ENCODE data around the gene CTBP2.

The CTBP2 gene

DNA sequence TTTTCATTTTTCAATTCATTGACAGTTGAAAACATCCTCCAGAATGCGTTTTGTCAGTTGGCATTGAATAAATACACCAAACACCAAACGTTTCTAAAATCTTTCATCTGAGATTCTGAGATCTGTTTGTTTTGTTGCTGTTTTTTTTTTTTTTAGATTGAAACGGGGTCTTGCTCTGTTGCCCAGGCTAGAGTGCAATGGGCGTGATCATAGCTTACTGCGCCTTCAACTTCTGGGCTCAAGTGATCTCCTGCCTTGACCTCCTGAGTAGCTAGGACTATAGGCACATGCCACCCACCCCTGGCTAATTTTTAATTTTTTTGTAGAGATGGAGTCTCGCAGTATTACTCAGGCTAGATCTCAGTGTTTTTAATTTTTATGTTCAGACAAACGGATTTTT lies 187.7 kb downstream of the CTBP2 start:
- DNase-seq (ENCODE audit: low spot score): no peak

DNA sequence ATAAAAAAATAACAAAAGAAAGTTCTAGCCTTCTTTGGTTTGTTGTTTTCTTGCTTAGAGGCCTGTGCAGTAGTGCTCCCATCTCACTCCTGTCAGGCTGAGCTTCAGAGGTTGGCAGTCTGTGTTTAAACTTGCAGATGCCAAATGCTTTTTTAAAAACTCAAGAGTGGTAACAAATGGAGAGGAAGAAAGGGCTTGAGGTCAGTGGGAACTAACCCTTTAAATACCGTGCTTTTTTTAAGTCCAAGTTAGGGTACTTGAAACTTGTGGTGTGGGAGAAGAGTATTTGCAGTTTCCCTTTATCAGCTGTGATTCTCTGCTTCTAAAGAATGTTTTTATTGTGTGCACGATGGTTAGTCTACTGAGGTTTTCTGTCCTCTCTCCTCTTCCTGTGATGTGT lies 189.1 kb downstream of the CTBP2 start:
- no peak for DNase-seq (ENCODE audit: low spot score)

- DNase-seq (ENCODE audit: low spot score): no peak
Observed at GRCh38 chr10:124967255-124967654, 193.1 kb downstream of the CTBP2 start.

DNA sequence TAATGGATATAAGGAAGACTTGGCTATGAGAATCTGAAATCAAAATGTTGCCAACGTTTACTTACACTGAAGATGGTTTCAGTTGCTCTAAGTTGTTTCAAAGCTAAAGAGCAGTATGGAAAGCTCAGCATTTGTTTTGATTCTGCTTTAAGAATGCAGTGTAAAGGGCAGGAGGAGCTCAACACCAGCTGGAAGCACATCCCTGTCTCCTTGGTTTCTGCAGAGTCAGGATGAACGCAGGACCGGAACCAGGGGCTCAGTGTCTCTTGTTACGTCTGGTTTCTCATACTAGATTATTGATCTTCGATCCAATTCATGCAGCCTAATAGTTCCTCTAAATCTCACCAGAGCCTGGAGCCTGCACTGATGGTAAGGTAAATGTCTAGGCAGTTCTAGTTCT lies 194.4 kb downstream of the CTBP2 start:
- no peak for DNase-seq (ENCODE audit: low spot score)

DNA sequence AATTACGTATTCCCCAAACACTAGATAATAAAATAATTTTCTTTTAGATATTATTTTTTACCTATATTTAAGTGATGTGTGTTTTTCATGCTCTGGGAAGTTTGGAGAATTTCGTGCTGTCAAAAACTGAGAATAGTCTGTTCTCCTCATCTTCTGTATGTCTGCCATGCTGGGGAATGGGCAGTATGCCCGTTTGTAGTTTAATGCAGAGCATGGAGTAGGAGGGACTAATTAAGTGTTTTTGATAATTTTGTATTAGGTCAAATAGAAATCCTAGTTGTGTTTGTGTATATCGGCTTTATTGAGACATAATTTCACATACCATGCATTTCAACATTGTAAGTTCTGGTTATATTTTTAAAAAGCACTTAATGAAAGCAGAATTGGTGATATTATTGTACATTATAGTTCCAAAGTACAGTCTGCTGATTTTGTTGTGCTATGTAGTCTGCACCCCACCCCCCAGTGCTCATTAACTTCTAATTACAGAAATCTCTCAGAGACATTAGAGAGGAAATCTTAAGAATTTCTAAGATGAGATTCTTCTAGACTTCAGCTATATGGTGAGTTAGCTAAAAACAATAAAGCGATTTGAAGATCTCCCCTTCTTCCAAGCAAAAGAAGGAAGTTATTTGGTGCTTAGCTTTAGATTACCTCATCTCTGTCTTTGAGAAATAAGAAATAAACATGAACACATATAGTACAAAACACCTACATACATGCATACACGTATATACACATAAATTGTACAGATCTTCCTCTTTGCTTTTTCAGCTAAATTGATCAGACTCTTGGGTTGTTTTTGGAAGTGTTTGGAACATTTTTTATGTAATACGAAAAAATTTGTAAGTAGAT lies 196.3 kb downstream of the CTBP2 start:
- no peak for DNase-seq (ENCODE audit: low spot score)

DNA sequence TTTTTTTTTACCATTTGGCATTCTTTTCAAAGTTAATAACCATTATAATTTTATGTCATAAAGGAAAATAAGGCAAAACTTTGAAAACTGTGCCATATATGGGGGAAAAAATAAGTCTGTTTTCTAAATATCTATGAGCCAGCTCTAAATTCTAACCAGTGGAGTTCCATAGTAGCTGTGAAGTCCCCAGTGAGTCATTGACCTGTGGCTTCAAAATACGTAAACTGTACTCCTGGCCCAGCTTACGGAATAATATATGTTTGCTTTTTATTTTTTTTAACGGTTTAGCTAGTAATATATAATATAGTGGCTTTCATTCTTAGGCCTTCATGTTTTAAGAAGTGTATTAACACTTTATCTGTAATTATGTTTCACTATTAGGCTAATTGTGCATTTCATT lies 197.9 kb downstream of the CTBP2 start:
- no peak for DNase-seq (ENCODE audit: low spot score)

DNA sequence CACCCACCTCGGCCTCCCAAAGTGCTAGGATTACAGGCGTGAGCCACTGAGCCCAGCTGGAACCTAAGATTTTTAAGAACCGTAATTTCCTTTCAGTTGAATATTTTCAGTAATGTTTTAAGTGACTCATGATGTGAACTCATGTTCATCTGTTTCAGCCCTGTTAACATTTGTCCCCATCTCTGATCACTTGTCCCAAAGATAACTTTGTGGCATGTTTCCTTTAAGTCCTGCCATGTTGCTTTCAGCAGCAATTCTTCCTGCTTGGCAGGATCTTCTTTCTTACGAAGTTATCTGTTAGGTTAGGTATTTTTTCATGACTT lies 199.2 kb downstream of the CTBP2 start:
- no peak for DNase-seq (ENCODE audit: low spot score)

GRCh38 chr10:124959564-124959963 lies 200.8 kb downstream of the CTBP2 start:
- no peak for DNase-seq (ENCODE audit: low spot score)

DNA sequence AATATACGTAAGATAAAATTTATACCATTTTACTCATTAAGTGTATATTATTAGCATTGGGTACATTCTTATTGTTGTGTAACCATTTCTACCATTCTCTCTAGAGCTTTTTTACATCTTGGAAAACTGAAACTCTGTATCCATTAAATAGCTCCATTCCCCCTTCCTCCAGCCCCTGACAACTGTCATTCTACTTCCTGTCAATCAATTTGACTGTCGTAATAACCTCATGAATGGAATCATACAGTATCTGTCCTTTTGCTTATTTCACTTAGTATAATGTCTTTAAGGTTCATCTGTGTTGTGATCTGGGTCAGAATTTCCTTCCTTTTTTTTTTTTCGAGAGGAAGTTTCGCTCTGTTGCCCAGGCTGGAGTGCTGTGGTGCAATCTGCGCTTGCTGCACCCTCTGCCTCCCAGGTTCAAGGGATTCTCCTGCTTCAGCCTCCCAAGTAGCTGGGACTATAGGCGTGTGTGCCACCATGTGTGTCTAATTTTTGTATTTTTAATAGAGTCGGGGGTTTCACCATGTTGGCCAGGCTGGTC lies 202.9 kb downstream of the CTBP2 start:
- DNase-seq (ENCODE audit: low spot score): no peak

GRCh38 chr10:124956764-124957163 lies 203.6 kb downstream of the CTBP2 start:
- no peak for DNase-seq (ENCODE audit: low spot score)

GRCh38 chr10:124955868-124956267 lies 204.5 kb downstream of the CTBP2 start:
- DNase-seq (ENCODE audit: low spot score): no peak

DNA sequence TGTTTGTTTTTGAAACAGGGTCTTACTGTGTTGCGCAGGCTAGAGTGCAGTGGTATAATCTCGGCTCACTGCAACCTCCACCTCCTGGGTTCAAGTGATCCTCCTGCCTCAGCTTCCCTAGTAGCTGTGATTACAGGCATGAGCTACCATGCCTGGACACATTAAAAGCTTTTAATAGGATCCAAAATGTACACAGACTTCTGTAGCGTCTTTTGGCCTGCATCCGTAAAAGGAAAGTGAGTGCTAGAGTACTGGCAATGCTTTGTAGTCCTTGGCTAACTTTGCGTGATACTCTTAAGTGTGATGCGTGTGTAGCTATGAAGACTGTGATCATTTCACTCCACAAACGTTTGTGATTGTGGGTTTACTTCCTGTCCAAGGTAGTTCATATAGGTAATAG lies 205.1 kb downstream of the CTBP2 start:
- DNase-seq (ENCODE audit: low spot score): no peak

- DNase-seq (ENCODE audit: low spot score): no peak
Observed at GRCh38 chr10:124953421-124953820, 206.9 kb downstream of the CTBP2 start.

- no peak for DNase-seq (ENCODE audit: low spot score)
Observed at GRCh38 chr10:124952123-124952522, 208.2 kb downstream of the CTBP2 start.

DNA sequence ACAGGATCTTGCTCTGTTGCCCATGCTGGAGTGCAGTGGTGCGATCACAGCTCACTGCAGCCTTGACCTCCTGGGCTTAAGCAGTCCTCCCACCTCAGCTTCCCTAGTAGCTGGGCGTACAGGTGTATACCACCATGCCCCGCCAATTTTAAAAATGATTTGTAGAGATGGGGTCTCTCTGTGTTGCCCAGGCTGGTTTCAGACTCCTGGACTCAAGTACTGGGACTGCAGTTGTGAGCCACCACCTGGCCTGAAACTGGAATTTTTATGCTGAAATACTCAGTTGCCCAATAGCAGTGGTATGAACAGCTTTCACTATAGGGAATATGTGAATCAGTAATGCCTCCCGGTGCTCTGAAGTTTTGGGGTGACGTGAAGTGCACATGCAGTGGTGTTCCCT lies 210.8 kb downstream of the CTBP2 start:
- no peak for DNase-seq (ENCODE audit: low spot score)

- no peak for DNase-seq (ENCODE audit: low spot score)
Observed at GRCh38 chr10:124946945-124947344, 213.4 kb downstream of the CTBP2 start.

GRCh38 chr10:124944982-124945381 lies 215.4 kb downstream of the CTBP2 start:
- DNase-seq (ENCODE audit: low spot score): no peak

DNA sequence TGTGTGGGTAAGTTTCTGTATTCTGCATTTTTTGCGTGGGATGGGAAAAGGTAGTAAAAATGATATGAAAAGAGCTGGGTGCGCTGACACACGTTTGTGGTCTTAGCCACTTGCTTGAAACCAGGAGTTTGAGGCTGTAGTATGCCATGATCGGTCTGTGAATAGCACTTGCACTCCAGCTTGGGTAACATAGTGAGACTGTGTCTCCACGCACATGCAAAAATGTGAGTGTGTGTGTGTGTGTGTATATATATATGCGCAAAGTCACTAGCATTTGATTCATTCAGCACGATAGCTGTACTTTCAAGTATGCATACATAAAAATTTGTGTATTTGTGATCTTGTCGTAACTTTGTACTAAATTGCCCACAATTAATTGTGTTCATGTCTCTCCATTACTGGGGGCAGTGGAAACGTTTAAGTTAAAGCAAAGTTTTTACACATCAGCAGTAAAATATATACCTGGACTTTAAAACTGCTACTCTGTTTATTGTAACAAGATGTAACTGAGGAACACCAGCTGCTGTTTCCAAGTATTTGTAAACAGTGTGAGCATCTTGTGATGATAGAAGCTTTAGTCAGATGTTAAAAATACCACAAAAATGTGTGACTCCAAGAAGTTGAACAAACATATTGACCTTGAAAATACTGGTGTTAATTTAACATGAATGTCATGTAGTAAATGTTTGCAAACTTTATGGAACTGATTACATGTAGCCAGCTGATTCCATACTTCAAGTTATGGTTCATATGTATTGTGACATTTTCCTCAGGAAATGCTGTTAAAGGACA lies 216.9 kb downstream of the CTBP2 start:
- no peak for DNase-seq (ENCODE audit: low spot score)

- DNase-seq (ENCODE audit: low spot score): no peak
Observed at GRCh38 chr10:124942317-124943169, 217.8 kb downstream of the CTBP2 start.

GRCh38 chr10:124941823-124942222 lies 218.5 kb downstream of the CTBP2 start, which contains the start of gene ZRANB1:
Gene ZRANB1, plus strand, starts transcription at chr10:124942123. Its CDS starts 371 bp downstream, at chr10:124942494.
- no peak for DNase-seq (ENCODE audit: low spot score)

GRCh38 chr10:124939290-124939689 lies 221.1 kb downstream of the CTBP2 start:
- no peak for DNase-seq (ENCODE audit: low spot score)

DNA sequence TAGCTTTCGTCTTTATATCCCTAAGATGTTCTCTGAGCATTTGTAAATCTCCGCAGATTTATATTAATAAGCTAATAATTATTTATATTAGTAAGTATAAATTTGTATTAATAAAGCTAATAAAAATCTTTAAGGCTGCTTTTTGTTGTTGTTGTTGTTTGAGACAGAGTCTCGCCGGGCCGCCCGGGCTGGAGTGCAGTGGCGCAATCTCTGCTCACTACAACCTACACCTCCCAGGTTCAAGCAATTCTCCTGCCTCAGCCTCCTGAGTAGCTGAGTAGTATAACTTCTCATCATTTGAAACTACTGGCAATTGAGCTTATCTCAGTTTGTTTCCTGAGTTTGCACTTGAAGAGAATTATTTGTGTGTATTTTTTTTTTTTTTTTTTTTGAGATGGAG lies 223.6 kb downstream of the CTBP2 start:
- no peak for DNase-seq (ENCODE audit: low spot score)

Measured in ecto neural progenitor cell (in vitro differentiated cells).